ENCODE measurements around the gene TOR2A. TPM values are rescaled to one million over a fixed set of nuclear protein-coding genes. Genes with fewer than 3 reads are reported as not detected.

Gene TOR2A
- total and polyA plus RNA-seq, 2 of the 8 experiments (the other 6 are each of a cell fraction or from before 2014, with no cell fraction given) = 18.7 to 24.9 TPM

- TF ChIP-seq EZH2 (IDR thresholded peaks at IDR 0.05; ENCODE audit: low read depth, low read length, severe bottlenecking) = no peak
These were observed 4.2 kb downstream of the TOR2A start (continued) for GRCh38 chr9:127730799-127731410.
